ENCODE measurements around the gene STK39.

STK39 gene

GRCh38 chr2:168138374-168138773 lies 109.0 kb downstream of the STK39 start:
- Histone ChIP-seq H3K4me3 (ENCODE audit: insufficient read length, low read depth) (no peak overlapping the region), H3K9ac (ENCODE audit: insufficient read length, low read depth) (no peak overlapping the region), H3K36me3 (ENCODE audit: insufficient read depth, insufficient read length, low read length) (no peaks in the 10 kb centered on the region), H3K4me1 (ENCODE audit: insufficient read depth, insufficient read length) (no peaks in the 10 kb centered on the region), H3K27me3 (ENCODE audit: insufficient read depth, insufficient read length) (no peaks in the 10 kb centered on the region), H3K9me3 (ENCODE audit: insufficient read depth, low read length) (no peaks in the 10 kb centered on the region)
- DNase-seq (ENCODE audit: low read depth, low spot score), result no peak
- TF ChIP-seq YY1 (IDR thresholded peaks at IDR 0.05; ENCODE audit: insufficient read depth, insufficient read length) (no peak), ZNF274 (IDR thresholded peaks at IDR 0.05; ENCODE audit: low read depth, low read length) (no peak), SUZ12 (IDR thresholded peaks at IDR 0.05; ENCODE audit: extremely low read depth, insufficient read depth, insufficient read length) (no peak)

GRCh38 chr2:168137510-168138180 lies 109.8 kb downstream of the STK39 start:
- H3K36me3 ChIP-seq (ENCODE audit: insufficient read depth, insufficient read length, low read length), result no peaks in the 10 kb centered on the region
- H3K27me3 ChIP-seq (ENCODE audit: insufficient read depth, insufficient read length), result no peaks in the 10 kb centered on the region
- H3K4me3 ChIP-seq (ENCODE audit: insufficient read length, low read depth), result no peak overlapping the region
- no peaks in the 10 kb centered on the region for H3K4me1 ChIP-seq (ENCODE audit: insufficient read depth, insufficient read length)
- TF ChIP-seq SUZ12 (IDR thresholded peaks at IDR 0.05; ENCODE audit: extremely low read depth, insufficient read depth, insufficient read length) (no peak), YY1 (IDR thresholded peaks at IDR 0.05; ENCODE audit: insufficient read depth, insufficient read length) (no peak), ZNF274 (IDR thresholded peaks at IDR 0.05; ENCODE audit: low read depth, low read length) (no peak)
- no peak overlapping the region for H3K9ac ChIP-seq (ENCODE audit: insufficient read length, low read depth)
- no peaks in the 10 kb centered on the region for H3K9me3 ChIP-seq (ENCODE audit: insufficient read depth, low read length)
- no peak for DNase-seq (ENCODE audit: low read depth, low spot score)

GRCh38 chr2:168136392-168136977 lies 110.9 kb downstream of the STK39 start:
- Histone ChIP-seq H3K27me3 (ENCODE audit: insufficient read depth, insufficient read length) (no peaks in the 10 kb centered on the region), H3K4me1 (ENCODE audit: insufficient read depth, insufficient read length) (no peaks in the 10 kb centered on the region), H3K9me3 (ENCODE audit: insufficient read depth, low read length) (no peaks in the 10 kb centered on the region), H3K36me3 (ENCODE audit: insufficient read depth, insufficient read length, low read length) (no peaks in the 10 kb centered on the region), H3K4me3 (ENCODE audit: insufficient read length, low read depth) (no peak overlapping the region), H3K9ac (ENCODE audit: insufficient read length, low read depth) (no peak overlapping the region)
- TF ChIP-seq ZNF274 (IDR thresholded peaks at IDR 0.05; ENCODE audit: low read depth, low read length), result no peak
- no peak for TF ChIP-seq SUZ12 (IDR thresholded peaks at IDR 0.05; ENCODE audit: extremely low read depth, insufficient read depth, insufficient read length)
- TF ChIP-seq YY1 (IDR thresholded peaks at IDR 0.05; ENCODE audit: insufficient read depth, insufficient read length), result no peak
- no peak for DNase-seq (ENCODE audit: low read depth, low spot score)

- DNase-seq (ENCODE audit: low read depth, low spot score), result no peak
- Histone ChIP-seq H3K4me1 (ENCODE audit: insufficient read depth, insufficient read length) (no peaks in the 10 kb centered on the region), H3K9me3 (ENCODE audit: insufficient read depth, low read length) (no peaks in the 10 kb centered on the region), H3K27me3 (ENCODE audit: insufficient read depth, insufficient read length) (no peaks in the 10 kb centered on the region), H3K36me3 (ENCODE audit: insufficient read depth, insufficient read length, low read length) (no peaks in the 10 kb centered on the region), H3K9ac (ENCODE audit: insufficient read length, low read depth) (no peak overlapping the region), H3K4me3 (ENCODE audit: insufficient read length, low read depth) (no peak overlapping the region)
- no peak for TF ChIP-seq ZNF274 (IDR thresholded peaks at IDR 0.05; ENCODE audit: low read depth, low read length)
- TF ChIP-seq YY1 (IDR thresholded peaks at IDR 0.05; ENCODE audit: insufficient read depth, insufficient read length), result no peak
- TF ChIP-seq SUZ12 (IDR thresholded peaks at IDR 0.05; ENCODE audit: extremely low read depth, insufficient read depth, insufficient read length), result no peak
Measured at GRCh38 chr2:168135630-168136029, 111.8 kb downstream of the STK39 start.

- no peaks in the 10 kb centered on the region for H3K27me3 ChIP-seq (ENCODE audit: insufficient read depth, insufficient read length)
- no peak overlapping the region for H3K4me3 ChIP-seq (ENCODE audit: insufficient read length, low read depth)
- peaks cover under 1% of the 10 kb centered on the region for H3K36me3 ChIP-seq (ENCODE audit: insufficient read depth, insufficient read length, low read length)
- no peak for DNase-seq (ENCODE audit: low read depth, low spot score)
- H3K4me1 ChIP-seq (ENCODE audit: insufficient read depth, insufficient read length), result no peaks in the 10 kb centered on the region
- no peak overlapping the region for H3K9ac ChIP-seq (ENCODE audit: insufficient read length, low read depth)
- H3K9me3 ChIP-seq (ENCODE audit: insufficient read depth, low read length), result no peaks in the 10 kb centered on the region
- TF ChIP-seq SUZ12 (IDR thresholded peaks at IDR 0.05; ENCODE audit: extremely low read depth, insufficient read depth, insufficient read length), result no peak
- TF ChIP-seq YY1 (IDR thresholded peaks at IDR 0.05; ENCODE audit: insufficient read depth, insufficient read length), result no peak
- no peak for TF ChIP-seq ZNF274 (IDR thresholded peaks at IDR 0.05; ENCODE audit: low read depth, low read length)
Measured at GRCh38 chr2:168135121-168135520, 112.3 kb downstream of the STK39 start.

GRCh38 chr2:168134485-168134884 lies 112.9 kb downstream of the STK39 start:
- TF ChIP-seq YY1 (IDR thresholded peaks at IDR 0.05; ENCODE audit: insufficient read depth, insufficient read length), result no peak
- TF ChIP-seq ZNF274 (IDR thresholded peaks at IDR 0.05; ENCODE audit: low read depth, low read length), result no peak
- TF ChIP-seq SUZ12 (IDR thresholded peaks at IDR 0.05; ENCODE audit: extremely low read depth, insufficient read depth, insufficient read length), result no peak
- Histone ChIP-seq H3K36me3 (ENCODE audit: insufficient read depth, insufficient read length, low read length) (peaks cover 3% of the 10 kb centered on the region), H3K4me1 (ENCODE audit: insufficient read depth, insufficient read length) (no peaks in the 10 kb centered on the region), H3K9ac (ENCODE audit: insufficient read length, low read depth) (no peak overlapping the region), H3K27me3 (ENCODE audit: insufficient read depth, insufficient read length) (no peaks in the 10 kb centered on the region), H3K9me3 (ENCODE audit: insufficient read depth, low read length) (no peaks in the 10 kb centered on the region), H3K4me3 (ENCODE audit: insufficient read length, low read depth) (no peak overlapping the region)
- DNase-seq (ENCODE audit: low read depth, low spot score), result no peak

GRCh38 chr2:168132389-168132788 lies 115.0 kb downstream of the STK39 start:
- no peaks in the 10 kb centered on the region for H3K27me3 ChIP-seq (ENCODE audit: insufficient read depth, insufficient read length)
- no peaks in the 10 kb centered on the region for H3K9me3 ChIP-seq (ENCODE audit: insufficient read depth, low read length)
- no peak overlapping the region for H3K9ac ChIP-seq (ENCODE audit: insufficient read length, low read depth)
- no peak for TF ChIP-seq YY1 (IDR thresholded peaks at IDR 0.05; ENCODE audit: insufficient read depth, insufficient read length)
- TF ChIP-seq ZNF274 (IDR thresholded peaks at IDR 0.05; ENCODE audit: low read depth, low read length), result no peak
- no peak for TF ChIP-seq SUZ12 (IDR thresholded peaks at IDR 0.05; ENCODE audit: extremely low read depth, insufficient read depth, insufficient read length)
- H3K4me1 ChIP-seq (ENCODE audit: insufficient read depth, insufficient read length), result no peaks in the 10 kb centered on the region
- H3K36me3 ChIP-seq (ENCODE audit: insufficient read depth, insufficient read length, low read length), result peaks cover 8% of the 10 kb centered on the region
- DNase-seq (ENCODE audit: low read depth, low spot score), result no peak
- H3K4me3 ChIP-seq (ENCODE audit: insufficient read length, low read depth), result no peak overlapping the region
